Keratinocyte (primary cell): ENCODE measurements around the gene TCERG1L. TPM values are rescaled to one million over a fixed set of nuclear protein-coding genes. Genes with fewer than 3 reads are reported as not detected.

Experiments used
- DNase-seq: peaks from one replicate; pipeline ENCODE4 v3.0.0-alpha.2; 2011; ENCODE audit warnings: low read depth, missing footprints, low spot score
- FAIRE-seq: peaks from 2 replicates; lab custom pipeline; 2011; peaks lifted over from hg19 to GRCh38; lab: Jason Lieb, UNC
- H2AFZ ChIP-seq: 2 replicates; pipeline ENCODE4 v1.6.0; 2012; ENCODE audit warnings: low read length, control low read depth, inconsistent platforms; ENCODE audit not compliant: control insufficient read depth
- H3K27ac ChIP-seq: 2 replicates; pipeline ENCODE4 v1.5.1; 2011; ENCODE audit warnings: low read length; ENCODE audit not compliant: control insufficient read depth, insufficient read depth
- H3K27me3 ChIP-seq: 3 replicates; pipeline ENCODE4 v1.6.0; 2011; ENCODE audit warnings: low read length; ENCODE audit not compliant: control insufficient read depth, insufficient read depth; ENCODE audit errors: extremely low read depth
- H3K36me3 ChIP-seq, 2 experiments: 2 replicates in 1 of 2; 3 replicates in 1 of 2; pipeline ENCODE4 v1.5.1; 2011; ENCODE audit warnings: low read length in 2 of 2, mild to moderate bottlenecking in 1 of 2; ENCODE audit not compliant: control insufficient read depth in 2 of 2, insufficient read depth in 2 of 2; ENCODE audit errors: extremely low read depth in 1 of 2
- H3K4me1 ChIP-seq: 3 replicates; pipeline ENCODE4 v1.5.1; 2011; ENCODE audit warnings: low read length; ENCODE audit not compliant: control insufficient read depth, insufficient read depth; ENCODE audit errors: extremely low read depth
- H3K4me2 ChIP-seq: 3 replicates; pipeline ENCODE4 v1.6.0; 2011; ENCODE audit warnings: low read depth, low read length; ENCODE audit not compliant: control insufficient read depth, insufficient read depth; ENCODE audit errors: extremely low read depth
- H3K4me3 ChIP-seq, 3 experiments: fragments of 200-600 bp in 1 of 3; sonication (generic) in 1 of 3; 2 replicates in 2 of 3; 3 replicates in 1 of 3; pipeline ENCODE4 v1.5.1; 2011 to 2016; ENCODE audit warnings: low read length in 3 of 3, mild to moderate bottlenecking in 3 of 3, control low read depth in 2 of 3, inconsistent platforms in 1 of 3, low read depth in 1 of 3, mixed read lengths in 1 of 3, mixed run types in 1 of 3, moderate library complexity in 1 of 3; ENCODE audit not compliant: control insufficient read depth in 2 of 3, insufficient read depth in 2 of 3; ENCODE audit errors: extremely low read depth in 1 of 3
- H3K79me2 ChIP-seq: 2 replicates; pipeline ENCODE4 v1.6.0; 2012; ENCODE audit warnings: low read length; ENCODE audit not compliant: control insufficient read depth, insufficient read depth
- H3K9ac ChIP-seq: 3 replicates; pipeline ENCODE4 v1.6.0; 2011; ENCODE audit warnings: low read length; ENCODE audit not compliant: control insufficient read depth, insufficient read depth; ENCODE audit errors: extremely low read depth
- H3K9me1 ChIP-seq: 3 replicates; pipeline ENCODE4 v1.6.0; 2011; ENCODE audit warnings: low read length; ENCODE audit not compliant: control insufficient read depth, insufficient read depth; ENCODE audit errors: extremely low read depth
- H3K9me3 ChIP-seq: 2 replicates; pipeline ENCODE4 v1.5.1; 2012; ENCODE audit warnings: low read depth, low read length; ENCODE audit not compliant: control insufficient read depth
- H4K20me1 ChIP-seq: 3 replicates; pipeline ENCODE4 v1.6.0; 2011; ENCODE audit warnings: low read length; ENCODE audit not compliant: control insufficient read depth, insufficient read depth; ENCODE audit errors: extremely low read depth
- EZH2 ChIP-seq: IDR thresholded peaks from one replicate; pipeline ENCODE4 v1.6.1; 2012; ENCODE audit warnings: inconsistent platforms, mild to moderate bottlenecking, low read length, moderate library complexity
- dilution Hi-C: fragments of 300-500 bp; cut with MboI; formaldehyde crosslinking; loops from one replicate; pipeline ENCODE4 v1.7.0; 2020; ENCODE audit warnings: low sequenced_read_pairs; ENCODE audit not compliant: extremely low pct_ligation_motif_present
- polyA plus RNA-seq, 5 experiments: library from polyadenylated mRNA; depleted of rRNA in 3 of 5; stranded (reverse) in 3 of 5; stranded (forward) in 1 of 5; unstranded in 1 of 5; fragments of >200 nt; gene quantifications; 1 replicate in 1 of 5; 2 replicates in 3 of 5; 3 replicates in 1 of 5; pipeline versions ENCODE4 v1.2.1 to v1.2.3, GENCODE V29; 2011 to 2012; ENCODE audit warnings: missing spikeins in 2 of 5, low read depth in 1 of 5, low replicate concordance in 1 of 5
- TF ChIP-seq, protein P1 (sequence below), 3 experiments: IDR thresholded peaks in 1 of 3; conservative IDR thresholded peaks in 1 of 3; optimal IDR thresholded peaks in 1 of 3; 2 replicates in 2 of 3; 3 replicates in 1 of 3; pipeline versions ENCODE3 to v1.5.1; 2011; ENCODE audit warnings: low read length in 3 of 3, mild to moderate bottlenecking in 3 of 3, moderate library complexity in 2 of 3, control low read depth in 1 of 3, inconsistent platforms in 1 of 3; ENCODE audit not compliant: insufficient read depth in 2 of 3; ENCODE audit errors: extremely low read depth in 1 of 3

TCERG1L gene
- polyA plus RNA-seq, 1 donor (not counting 4 experiments of a cell fraction or from before 2014, with no cell fraction given): not detected

DNA sequence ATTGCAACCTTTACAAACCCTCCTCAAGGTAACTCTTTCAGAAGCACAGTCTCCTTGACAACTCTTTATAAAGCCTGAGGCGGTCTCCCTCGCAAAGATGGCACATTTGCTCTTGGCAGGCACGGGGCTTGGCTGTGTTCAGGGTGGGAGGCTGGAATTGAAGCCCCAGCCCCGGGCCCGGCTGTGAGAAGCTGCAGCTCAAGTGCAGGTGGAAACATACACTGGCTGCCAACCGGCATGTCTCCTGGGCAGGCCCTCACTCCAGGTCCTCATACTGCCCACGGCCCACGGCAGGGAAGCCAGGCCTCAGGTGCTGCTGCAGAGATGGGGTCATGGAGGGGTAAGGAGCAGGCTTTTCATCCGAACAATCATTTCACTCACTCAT, 194.5 kb downstream of the TCERG1L start:
- H3K79me2 ChIP-seq: no peaks in the 10 kb centered on the region
- H3K36me3 ChIP-seq: no peaks in the 10 kb centered on the region
- no peaks in the 10 kb centered on the region for H3K27me3 ChIP-seq
- no peak overlapping the region for H3K4me2 ChIP-seq
- no peaks in the 10 kb centered on the region for H4K20me1 ChIP-seq
- no peak overlapping the region for H2AFZ ChIP-seq
- dilution Hi-C loops: no loop called here
- H3K9me1 ChIP-seq: no peaks in the 10 kb centered on the region
- no peaks in the 10 kb centered on the region for H3K4me1 ChIP-seq
- H3K27ac ChIP-seq: no peak overlapping the region
- DNase-seq (no peak), FAIRE-seq (no peak)
- TF ChIP-seq, protein P1, sequence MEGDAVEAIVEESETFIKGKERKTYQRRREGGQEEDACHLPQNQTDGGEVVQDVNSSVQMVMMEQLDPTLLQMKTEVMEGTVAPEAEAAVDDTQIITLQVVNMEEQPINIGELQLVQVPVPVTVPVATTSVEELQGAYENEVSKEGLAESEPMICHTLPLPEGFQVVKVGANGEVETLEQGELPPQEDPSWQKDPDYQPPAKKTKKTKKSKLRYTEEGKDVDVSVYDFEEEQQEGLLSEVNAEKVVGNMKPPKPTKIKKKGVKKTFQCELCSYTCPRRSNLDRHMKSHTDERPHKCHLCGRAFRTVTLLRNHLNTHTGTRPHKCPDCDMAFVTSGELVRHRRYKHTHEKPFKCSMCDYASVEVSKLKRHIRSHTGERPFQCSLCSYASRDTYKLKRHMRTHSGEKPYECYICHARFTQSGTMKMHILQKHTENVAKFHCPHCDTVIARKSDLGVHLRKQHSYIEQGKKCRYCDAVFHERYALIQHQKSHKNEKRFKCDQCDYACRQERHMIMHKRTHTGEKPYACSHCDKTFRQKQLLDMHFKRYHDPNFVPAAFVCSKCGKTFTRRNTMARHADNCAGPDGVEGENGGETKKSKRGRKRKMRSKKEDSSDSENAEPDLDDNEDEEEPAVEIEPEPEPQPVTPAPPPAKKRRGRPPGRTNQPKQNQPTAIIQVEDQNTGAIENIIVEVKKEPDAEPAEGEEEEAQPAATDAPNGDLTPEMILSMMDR (optimal IDR thresholded peaks at IDR 0.05 in 1 of 3, IDR thresholded peaks at IDR 0.05 in 1 of 3, conservative IDR thresholded peaks at IDR 0.05 in 1 of 3; ENCODE audit: extremely low read depth in 1 of 3, insufficient read depth in 2 of 3, low read length in 3 of 3): no peak
- no peak for TF ChIP-seq EZH2
- no peak overlapping the region for H3K9ac ChIP-seq
- H3K9me3 ChIP-seq: peaks cover 11% of the 10 kb centered on the region
- no peak overlapping the region for H3K4me3 ChIP-seq

- dilution Hi-C loops: no loop called here
- TF ChIP-seq, protein P1 (optimal IDR thresholded peaks at IDR 0.05 in 1 of 3, IDR thresholded peaks at IDR 0.05 in 1 of 3, conservative IDR thresholded peaks at IDR 0.05 in 1 of 3; ENCODE audit: extremely low read depth in 1 of 3, insufficient read depth in 2 of 3, low read length in 3 of 3): no peak
- TF ChIP-seq EZH2: no peak
- no peaks in the 10 kb centered on the region for H3K9me1 ChIP-seq
- H3K9me3 ChIP-seq: peaks cover 11% of the 10 kb centered on the region
- no peaks in the 10 kb centered on the region for H3K4me1 ChIP-seq
- H3K79me2 ChIP-seq: no peaks in the 10 kb centered on the region
- no peaks in the 10 kb centered on the region for H4K20me1 ChIP-seq
- H3K4me3 ChIP-seq: no peak overlapping the region
- FAIRE-seq (no peak), DNase-seq (no peak)
- no peaks in the 10 kb centered on the region for H3K27me3 ChIP-seq
- no peaks in the 10 kb centered on the region for H3K36me3 ChIP-seq
- no peak overlapping the region for H3K4me2 ChIP-seq
- H3K27ac ChIP-seq: no peak overlapping the region
- H3K9ac ChIP-seq: no peak overlapping the region
- H2AFZ ChIP-seq: no peak overlapping the region
Observed at GRCh38 chr10:131116216-131116990, 195.1 kb downstream of the TCERG1L start.
